ENCODE data around the gene TBXAS1.
"Not testable (repeated sequence)": the region's sequence is repeated elsewhere in the genome, so short reads cannot be mapped to it uniquely, and the experiment has no call there.

The TBXAS1 gene

DNA sequence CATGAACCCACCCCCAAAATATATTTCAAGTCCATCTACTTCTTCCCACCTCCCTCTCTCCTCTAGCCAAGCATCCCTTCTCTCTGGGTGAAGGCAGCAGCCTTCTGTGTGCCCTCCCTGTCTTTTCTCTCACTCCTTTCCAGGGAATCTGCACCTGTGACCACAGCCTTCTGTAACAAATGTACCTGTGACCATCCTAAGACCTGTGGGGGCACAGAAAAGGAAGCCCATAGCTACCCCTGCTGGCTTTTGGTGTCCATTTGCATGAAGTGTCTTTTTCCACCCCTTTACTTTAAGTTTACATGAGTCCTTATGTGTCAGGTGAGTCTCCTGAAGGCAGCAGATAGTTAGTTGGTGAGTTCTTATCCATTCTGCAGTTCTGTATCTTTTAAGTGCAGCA is 2.0 kb upstream of the TBXAS1 start:
- DNase-seq: no peak

DNA sequence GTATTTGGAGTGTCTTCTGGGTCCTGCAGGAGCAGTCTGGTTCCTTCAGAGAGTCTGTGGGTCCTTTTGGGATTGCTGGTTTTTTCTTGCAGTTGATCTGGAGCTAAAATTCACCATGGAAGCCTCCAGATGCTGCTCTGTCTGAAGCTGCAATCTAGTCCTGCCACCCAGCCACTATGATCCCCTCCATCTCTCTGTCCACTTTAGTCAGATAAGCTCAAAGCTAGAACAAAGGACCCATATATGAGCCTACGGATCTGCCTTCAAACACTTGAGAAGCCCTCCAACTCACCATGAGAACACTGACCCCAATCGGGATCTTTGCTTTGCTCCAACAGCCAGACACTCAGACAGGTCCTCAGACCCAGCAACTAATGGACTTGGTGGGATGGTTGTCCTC is 618 bp upstream of the TBXAS1 start:
- no peak for DNase-seq

DNA sequence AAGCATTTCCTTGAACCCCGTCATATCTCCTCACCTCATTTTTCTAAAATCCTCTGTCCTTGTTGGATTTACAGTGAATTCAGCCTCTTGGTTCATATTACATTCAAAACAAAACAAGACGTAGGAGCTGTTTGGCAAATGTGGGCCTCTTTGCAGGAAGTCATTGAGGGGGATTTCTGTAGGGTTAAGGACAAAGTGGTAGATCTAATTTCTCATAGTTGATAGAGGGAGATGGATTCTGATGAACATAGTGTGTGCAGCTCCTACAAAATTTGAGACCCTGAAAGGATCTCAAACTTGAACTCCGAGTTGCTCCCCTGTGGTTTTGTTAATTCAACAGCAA is 682 bp downstream of the TBXAS1 start:
- no peak for DNase-seq

DNA sequence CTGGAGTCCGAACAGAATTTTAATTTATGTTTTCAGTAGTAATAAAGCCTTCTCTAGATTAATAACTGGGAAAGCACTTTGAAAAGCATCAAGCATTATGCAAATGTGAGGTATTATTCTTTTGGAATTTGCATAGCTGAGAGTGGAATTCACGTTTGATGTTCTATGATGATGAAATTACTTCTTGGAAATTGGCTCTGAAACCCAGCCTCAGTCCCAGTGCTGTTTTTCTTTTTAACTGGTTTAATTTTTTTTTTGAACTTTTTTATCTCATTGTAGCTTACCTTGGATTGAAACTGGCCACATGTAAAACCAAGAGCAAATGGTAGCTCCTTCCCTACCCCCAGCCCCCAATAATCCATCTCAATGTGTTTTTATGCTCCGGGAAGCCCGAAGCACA is 1.2 kb downstream of the TBXAS1 start:
- DNase-seq: no peak

DNA sequence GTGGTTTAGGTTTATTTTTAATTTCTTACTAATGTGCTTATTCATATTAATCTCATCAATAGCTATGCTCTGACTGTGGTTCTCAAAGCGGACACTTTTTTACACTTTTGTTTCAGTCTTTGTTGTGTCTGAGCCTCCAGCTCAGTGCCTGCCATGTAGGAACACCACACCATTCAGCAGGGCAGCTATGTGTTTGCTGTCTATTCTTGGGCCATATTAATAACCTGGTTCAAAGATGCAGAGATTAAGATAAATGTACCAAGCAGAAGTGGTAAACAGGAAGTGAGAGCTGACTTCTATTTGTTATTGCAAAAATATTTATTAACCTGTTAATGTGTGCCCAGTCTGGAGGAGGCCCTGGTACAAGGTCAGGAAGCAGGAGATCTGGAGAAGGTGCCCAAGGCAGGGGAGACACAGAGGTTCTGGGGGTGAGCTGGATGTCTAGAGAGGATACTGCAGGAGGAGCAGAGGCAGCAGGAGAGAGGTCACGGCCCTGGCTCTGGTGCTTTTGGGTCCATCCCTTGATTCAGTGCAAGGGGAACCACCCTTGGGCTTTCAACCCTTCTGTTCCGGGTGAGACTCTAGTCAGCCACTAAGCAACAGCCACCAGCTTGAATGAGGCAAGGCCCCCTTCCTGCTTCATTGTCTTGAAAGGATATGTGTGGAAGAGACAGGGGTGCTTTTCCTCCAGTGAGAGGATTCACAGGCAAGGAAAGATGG is 1.9 kb downstream of the TBXAS1 start:
- DNase-seq: no peak

DNA sequence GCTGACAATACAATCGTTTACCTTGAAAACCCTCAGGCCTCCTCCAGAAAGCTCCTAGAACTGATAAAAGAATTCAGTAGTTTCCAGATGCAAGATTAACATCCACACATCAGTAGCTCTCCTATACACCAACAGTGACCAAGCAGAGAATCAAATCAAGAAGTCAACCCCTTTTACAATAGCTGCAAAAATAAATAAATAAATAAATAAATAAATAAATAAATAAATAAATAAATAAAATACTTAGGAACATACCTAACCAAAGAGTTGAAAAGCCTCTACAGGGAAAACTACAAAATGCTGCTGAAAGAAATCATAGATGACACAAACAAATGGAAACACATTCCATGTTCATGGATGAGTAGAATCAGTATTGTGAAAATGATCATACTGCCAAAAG is 6.8 kb downstream of the TBXAS1 start:
- not testable (repeated sequence) for DNase-seq

DNA sequence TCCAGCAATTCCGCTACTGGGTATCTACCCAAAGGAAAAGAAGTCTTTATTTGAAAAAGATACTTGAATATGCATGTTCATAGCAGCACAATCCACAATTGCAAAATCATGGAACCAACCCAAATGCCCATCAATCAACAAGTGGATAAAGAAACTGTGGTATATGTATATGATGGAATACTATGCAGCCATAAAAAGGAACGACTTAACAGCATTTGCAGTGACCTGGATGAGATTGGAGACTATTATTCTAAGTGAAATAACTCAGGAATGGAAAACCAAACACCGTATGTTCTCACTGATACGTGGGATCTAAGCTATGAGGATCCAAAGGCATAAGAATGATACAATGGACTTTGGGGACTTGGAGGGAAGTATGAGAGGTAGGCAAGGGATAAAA is 8.2 kb downstream of the TBXAS1 start:
- not testable (repeated sequence) for DNase-seq

DNA sequence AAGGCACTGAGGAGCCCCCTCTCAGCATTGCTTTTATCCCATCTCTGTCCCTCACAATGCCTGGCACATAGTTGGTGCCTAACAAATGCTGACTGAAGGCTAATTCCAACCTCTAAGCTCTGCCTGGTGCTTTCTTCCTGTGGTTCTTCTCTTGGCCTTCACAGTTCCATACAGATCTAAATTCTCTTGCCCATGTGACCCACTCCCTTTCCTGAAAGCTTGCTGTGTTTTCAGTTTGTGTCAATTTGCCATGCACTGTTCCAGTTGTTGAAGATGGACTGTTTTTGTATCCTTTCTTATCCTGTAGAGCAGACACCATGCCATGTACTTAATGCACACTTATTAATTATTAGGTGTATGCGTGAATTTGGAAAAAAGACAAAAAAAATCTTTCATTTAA is 9.2 kb downstream of the TBXAS1 start:
- DNase-seq: no peak

DNA sequence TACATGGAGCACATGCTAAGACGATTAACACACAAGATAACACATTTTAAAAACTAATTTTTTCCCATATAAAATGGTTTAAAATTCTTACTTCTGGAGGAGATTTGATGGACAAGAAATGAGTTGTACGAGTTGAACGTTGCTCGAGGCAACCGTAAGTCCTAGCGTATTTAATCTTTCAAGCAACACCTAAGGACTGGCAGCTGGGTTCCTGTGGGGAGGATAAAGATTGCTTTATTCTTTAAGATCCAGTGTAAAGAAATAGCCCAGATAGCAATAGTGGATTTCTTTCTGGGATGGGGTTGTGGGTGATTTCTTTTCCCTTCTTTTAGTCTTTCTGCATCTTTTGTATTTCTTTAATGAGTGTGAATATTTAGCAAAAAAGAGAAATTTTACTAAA is 9.8 kb downstream of the TBXAS1 start:
- no peak for DNase-seq

DNA sequence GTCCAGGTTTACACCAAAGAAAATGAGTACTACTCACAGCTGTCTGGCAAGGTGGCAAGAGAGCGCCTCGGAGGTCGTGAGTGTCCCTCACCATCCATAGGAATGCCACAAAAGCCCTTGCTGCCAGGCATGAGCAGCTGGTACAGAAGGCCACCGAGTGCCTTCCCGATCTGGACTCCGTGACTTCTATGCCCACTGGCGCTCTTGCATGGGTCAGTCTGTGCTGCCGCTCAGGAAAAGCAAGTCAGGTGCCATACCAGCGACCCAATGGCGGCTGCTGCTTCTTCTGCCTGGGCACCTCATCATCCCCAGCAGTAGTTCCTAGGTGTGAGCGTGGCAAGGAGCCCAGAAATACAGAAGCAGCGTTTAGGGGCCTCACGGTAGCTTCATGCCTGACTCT is 11.7 kb downstream of the TBXAS1 start:
- no peak for DNase-seq

DNA sequence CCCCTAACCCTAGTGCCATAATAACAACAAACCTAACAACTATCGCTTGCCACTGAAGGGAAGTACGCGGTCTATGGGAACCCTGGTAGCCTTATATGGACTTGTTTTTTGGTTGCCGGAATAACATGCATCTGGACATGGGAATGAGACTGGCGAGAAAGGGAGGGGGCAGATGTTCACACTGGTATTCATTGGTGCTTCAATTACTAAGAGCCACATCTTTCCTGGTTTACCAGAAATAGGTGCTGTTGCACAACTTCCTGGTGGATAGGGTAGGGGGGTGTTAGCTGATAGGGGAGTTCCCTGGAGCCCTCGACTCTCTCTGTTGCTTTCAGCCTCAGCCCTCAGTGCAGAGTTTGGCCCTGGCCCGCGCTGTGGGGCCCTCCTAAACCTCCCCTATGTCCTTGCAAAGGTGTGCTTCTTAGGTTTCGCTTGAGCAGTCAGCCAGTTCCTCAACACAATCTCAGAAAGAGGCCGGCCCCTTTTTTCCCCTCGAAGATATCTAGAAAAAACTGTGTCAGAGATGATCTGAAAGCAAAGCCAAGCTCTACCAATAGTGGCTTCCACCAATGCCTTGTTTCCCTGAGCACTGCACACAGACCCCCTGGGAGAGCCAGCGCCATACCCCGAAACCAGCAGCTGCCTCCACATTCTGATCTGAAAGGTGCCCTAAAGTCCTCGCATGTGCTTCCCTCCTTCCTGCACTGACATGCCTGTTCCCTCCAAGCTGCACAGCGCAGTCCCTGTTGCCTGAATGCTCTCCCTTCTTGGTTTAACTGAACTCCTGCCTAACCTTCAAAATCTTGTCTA is 13.5 kb downstream of the TBXAS1 start:
- DNase-seq: no peak

DNA sequence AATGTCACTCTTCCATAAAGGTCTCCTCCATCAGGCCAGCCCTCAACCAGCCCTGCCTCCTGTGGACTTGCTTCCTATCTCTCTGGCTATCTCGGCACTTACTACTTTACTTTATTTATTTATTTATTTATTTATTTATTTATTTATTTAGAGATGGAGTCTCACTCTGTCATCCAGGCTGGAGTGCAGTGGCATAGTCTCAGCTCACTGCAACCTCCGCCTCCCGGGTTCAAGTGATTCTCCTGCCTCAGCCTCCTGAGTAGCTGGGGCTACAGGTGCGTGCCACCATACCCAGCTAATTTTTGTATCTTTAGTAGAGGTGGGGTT is 14.1 kb downstream of the TBXAS1 start:
- not testable (repeated sequence) for DNase-seq

DNA sequence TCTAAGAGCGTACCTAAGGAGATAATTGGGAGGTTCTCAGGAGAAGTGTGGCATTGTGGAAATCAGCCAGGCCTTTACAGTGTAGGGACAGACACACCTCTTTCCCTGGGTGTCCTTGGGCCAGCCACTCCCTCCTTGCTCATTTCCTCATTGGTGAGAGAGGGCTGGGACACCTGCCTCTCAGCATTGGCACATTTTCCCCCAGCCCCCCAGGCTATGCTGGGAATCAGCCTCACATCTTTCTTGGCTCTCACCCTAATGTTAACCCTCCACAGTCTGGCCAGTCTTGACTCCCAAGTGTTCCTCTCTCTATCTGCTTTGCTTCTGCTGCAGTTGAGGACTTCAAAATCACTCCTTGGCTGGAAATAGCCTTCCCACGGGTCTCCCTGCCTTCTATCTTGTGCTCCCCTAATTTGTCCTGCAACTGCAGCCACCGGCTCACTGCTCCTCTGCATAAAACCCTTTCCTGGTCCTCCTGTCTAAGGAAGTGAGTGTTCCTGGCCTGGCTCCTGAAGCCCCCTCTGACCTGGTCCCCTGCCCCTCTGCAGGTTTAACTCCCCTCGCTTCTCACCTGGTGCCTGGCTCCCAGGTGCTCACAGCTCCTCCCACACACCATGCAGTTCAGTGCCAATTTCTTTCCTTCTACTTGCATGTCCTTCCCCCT is 15.8 kb downstream of the TBXAS1 start:
- no peak for DNase-seq

DNA sequence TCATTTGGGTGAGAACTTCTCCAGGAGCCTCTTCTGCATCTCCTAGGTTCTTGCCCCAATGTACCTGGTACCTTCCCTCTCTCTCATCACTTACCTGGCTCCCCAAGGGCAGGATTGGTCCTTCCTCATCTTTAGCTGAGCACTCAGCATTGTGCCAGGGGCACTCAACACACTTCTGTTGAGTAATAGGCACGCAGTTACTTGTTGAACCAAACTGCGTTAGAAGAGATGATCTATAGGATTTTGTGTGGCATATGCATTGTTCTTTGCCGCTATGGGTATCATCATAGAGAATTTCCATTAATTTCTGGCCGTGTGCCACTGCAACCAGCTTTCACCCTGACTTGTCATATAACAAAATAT is 16.4 kb downstream of the TBXAS1 start:
- DNase-seq: no peak

DNA sequence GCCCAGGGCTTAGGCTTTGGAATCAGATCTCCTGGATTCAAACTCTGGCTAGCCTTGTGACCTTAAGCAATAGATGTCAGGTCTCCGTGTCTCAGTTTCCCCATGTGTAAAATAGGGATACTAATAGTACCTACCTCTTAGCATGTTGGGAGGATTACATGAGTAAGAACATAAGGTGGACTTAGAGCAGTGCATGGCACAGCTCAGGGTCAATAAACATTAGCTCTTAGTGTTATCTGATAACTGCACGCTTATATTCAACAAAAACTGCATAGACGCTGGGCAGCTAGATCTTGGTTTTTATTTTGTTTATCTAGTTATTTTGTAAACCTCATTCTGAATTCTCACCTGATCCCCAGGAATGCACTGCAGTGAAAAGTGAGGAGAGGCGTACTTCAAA is 17.2 kb downstream of the TBXAS1 start:
- no peak for DNase-seq

DNA sequence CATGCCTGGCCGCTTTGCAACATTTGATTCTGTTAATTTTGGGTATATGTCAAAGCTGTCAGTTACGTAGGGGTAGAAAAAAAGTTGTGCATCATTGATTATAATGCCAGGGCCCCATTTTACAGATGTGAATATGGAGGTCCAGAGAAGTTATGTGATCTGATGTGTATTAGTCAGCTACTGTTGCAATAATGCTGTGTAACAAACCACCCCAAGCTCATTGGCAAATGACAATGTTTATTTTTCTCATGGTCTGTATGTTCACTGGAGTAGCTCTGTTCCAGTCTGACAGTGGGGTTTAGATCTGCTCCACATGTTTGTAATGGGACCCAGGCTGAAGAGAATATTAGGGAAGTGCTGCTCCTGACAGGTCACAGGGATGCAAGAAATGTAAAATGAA is 19.2 kb downstream of the TBXAS1 start:
- no peak for DNase-seq

DNA sequence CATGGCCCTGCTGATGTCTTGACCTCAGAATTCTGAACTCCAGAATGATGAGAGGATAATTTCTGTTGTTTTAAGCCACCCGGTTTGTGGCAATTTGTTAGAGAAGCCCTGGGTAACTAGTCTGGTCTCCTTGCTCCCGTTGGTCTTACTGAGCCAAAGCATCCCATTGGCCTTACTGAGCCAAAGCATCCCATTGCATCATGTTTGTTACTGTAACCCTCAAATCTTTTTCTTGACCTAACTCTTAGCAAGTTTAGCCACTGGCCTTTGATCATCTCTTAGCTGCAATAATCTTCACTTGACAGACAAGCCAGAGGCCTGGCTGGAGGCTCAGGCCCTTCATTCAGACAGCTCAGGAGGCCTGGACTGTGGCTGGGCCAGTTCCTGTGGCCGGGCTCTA is 21.8 kb downstream of the TBXAS1 start:
- DNase-seq: no peak

DNA sequence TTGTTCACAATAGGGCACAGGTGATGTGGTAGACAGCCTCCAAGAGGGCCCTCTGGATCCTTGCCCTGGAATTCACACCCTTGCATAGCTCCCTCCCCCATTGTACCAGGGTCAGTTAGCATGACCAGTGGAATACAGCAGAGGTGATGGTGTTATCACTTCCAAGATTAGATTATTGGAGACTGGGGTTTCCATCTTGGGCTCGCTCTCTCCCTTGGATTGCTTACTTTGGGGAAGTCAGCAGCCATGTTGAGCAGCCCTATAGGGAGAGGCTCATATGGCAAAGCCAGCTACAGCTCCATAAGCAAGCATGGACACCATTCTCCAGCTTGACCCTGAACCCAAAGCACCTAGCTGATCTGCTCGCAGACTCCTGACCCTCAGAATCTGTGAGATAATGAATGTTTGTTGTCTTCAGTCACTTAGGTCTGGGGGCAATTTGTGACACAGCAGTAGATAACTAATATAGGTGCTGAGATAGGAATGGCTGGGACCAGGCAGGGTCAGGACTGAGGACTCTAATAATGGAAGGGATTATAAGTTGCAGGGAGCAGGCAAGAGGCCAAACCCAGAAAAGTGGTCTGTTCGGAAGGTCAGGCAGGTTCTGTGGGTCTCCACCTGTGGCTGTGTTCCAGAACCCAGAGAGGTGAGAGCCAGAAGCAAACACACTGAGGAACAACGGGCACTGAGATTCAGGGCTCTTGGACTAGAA is 22.9 kb downstream of the TBXAS1 start:
- no peak for DNase-seq

DNA sequence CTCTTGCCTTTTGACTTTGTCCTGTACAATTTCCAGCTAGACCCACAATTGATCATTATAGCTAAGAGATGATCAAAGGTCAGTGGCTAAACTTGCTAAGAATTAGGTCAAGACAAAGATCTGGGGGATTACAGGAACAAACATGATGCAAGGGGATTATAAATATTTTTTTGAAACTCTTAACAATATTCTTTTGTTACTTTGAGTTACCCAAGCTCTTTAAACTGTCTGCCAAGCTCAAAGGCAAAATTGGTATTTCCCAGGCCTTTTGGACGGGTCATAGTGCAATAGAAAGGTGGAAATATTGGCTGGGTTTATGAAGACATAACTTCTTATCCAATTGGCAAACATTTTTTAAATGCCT is 23.4 kb downstream of the TBXAS1 start:
- DNase-seq: no peak

DNA sequence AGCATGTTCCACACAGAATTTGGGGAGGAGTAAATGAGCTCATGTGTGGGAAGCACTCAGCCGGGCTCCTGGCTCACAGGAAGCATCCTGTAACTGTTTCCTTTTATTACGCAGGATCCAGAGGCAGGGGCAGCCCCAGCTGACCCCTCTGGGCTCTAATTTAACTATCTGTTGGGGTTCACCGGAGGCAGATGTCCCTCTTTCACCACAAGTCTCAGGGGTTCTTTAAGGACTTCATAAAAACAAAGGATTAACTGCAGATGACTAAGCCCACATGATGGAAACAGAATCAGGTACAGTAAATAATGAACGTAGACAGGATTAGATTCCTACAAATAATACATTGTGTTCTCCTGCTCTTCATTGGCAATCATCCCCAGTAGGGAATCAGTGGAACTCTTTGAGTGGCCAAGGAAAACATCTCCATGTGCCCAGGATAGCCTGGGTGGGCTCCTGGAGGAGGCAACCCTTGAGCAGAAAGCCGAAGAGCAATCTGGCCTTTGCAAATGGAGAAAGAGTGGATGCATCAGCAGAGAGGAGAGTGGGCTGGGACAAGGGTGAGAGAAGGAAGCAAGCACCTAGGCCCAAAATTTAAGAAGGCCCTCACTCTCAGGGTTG is 24.6 kb downstream of the TBXAS1 start:
- DNase-seq: no peak

DNA sequence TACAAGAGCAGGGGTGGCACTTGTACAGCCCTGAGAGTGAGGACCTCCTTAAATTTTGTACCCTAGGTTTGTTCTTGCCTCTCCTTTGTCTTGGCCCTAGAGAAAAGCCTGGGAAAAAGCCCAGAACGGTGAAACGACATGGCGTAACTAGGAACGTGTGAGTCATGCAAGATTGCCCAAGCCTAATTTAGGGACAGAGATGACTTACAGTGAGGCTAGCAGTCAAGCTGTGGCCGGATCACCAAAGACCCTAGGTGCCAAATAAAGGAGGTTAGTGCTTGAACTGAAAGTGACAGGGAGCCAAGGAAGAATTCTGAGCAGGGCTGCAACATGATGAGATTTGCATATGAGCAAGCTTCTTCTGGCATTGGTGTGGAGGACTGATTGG is 25.1 kb downstream of the TBXAS1 start:
- peak; percentile 36 to 52 for DNase-seq

DNA sequence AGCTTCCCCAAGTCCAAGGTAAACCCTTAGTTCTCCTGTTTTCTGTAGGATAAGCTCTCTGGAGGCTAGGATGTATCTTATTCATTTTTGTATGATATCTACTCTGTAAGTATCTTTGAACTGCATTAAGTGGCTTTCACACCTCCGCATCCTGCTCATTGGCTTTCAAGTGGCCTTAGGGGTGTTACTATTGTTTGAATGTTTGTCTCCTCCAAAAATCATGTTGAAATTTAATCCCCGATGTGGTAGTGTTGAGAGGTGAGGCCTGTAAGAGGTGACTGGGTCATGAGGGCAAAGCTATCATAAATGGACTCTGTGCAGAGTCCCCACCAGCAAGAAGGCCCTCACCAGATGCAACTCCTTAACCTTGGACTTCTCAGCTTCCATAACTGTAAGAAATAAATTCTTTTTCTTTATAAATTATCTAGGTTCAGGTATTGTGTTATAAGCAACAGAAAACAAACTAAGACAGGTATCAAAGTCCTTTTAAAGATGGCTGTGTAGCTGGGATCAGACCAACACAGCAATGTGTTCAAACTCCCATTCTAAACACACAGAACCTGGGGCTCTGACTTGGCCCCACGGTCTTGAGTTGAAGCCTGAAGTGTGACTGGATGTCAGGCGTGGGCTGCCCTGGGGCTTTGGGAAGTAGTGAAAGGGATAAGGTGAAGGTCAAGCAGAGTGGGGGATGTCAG is 25.9 kb downstream of the TBXAS1 start:
- DNase-seq: no peak
